Keratinocyte (primary cell): ENCODE results near the gene C1QTNF5. TPM values are rescaled to one million over a fixed set of nuclear protein-coding genes. Genes with fewer than 3 reads are reported as not detected.
A peak's percentile ranks its signal among the peaks of the same experiment; 100 is the strongest.

Experiments used
- DNase-seq: peaks from one replicate; pipeline ENCODE4 v3.0.0-alpha.2; 2011; ENCODE audit warnings: low read depth, missing footprints, low spot score
- FAIRE-seq: peaks from 2 replicates; lab custom pipeline; 2011; peaks lifted over from hg19 to GRCh38; lab: Jason Lieb, UNC
- H2AFZ ChIP-seq: 2 replicates; pipeline ENCODE4 v1.6.0; 2012; ENCODE audit warnings: low read length, control low read depth, inconsistent platforms; ENCODE audit not compliant: control insufficient read depth
- H3K27ac ChIP-seq: 2 replicates; pipeline ENCODE4 v1.5.1; 2011; ENCODE audit warnings: low read length; ENCODE audit not compliant: control insufficient read depth, insufficient read depth
- H3K27me3 ChIP-seq: 3 replicates; pipeline ENCODE4 v1.6.0; 2011; ENCODE audit warnings: low read length; ENCODE audit not compliant: control insufficient read depth, insufficient read depth; ENCODE audit errors: extremely low read depth
- H3K36me3 ChIP-seq, 2 experiments: 2 replicates in 1 of 2; 3 replicates in 1 of 2; pipeline ENCODE4 v1.5.1; 2011; ENCODE audit warnings: low read length in 2 of 2, mild to moderate bottlenecking in 1 of 2; ENCODE audit not compliant: control insufficient read depth in 2 of 2, insufficient read depth in 2 of 2; ENCODE audit errors: extremely low read depth in 1 of 2
- H3K4me1 ChIP-seq: 3 replicates; pipeline ENCODE4 v1.5.1; 2011; ENCODE audit warnings: low read length; ENCODE audit not compliant: control insufficient read depth, insufficient read depth; ENCODE audit errors: extremely low read depth
- H3K4me2 ChIP-seq: 3 replicates; pipeline ENCODE4 v1.6.0; 2011; ENCODE audit warnings: low read depth, low read length; ENCODE audit not compliant: control insufficient read depth, insufficient read depth; ENCODE audit errors: extremely low read depth
- H3K4me3 ChIP-seq, 3 experiments: fragments of 200-600 bp in 1 of 3; sonication (generic) in 1 of 3; 2 replicates in 2 of 3; 3 replicates in 1 of 3; pipeline ENCODE4 v1.5.1; 2011 to 2016; ENCODE audit warnings: low read length in 3 of 3, mild to moderate bottlenecking in 3 of 3, control low read depth in 2 of 3, inconsistent platforms in 1 of 3, low read depth in 1 of 3, mixed read lengths in 1 of 3, mixed run types in 1 of 3, moderate library complexity in 1 of 3; ENCODE audit not compliant: control insufficient read depth in 2 of 3, insufficient read depth in 2 of 3; ENCODE audit errors: extremely low read depth in 1 of 3
- H3K79me2 ChIP-seq: 2 replicates; pipeline ENCODE4 v1.6.0; 2012; ENCODE audit warnings: low read length; ENCODE audit not compliant: control insufficient read depth, insufficient read depth
- H3K9ac ChIP-seq: 3 replicates; pipeline ENCODE4 v1.6.0; 2011; ENCODE audit warnings: low read length; ENCODE audit not compliant: control insufficient read depth, insufficient read depth; ENCODE audit errors: extremely low read depth
- H3K9me1 ChIP-seq: 3 replicates; pipeline ENCODE4 v1.6.0; 2011; ENCODE audit warnings: low read length; ENCODE audit not compliant: control insufficient read depth, insufficient read depth; ENCODE audit errors: extremely low read depth
- H3K9me3 ChIP-seq: 2 replicates; pipeline ENCODE4 v1.5.1; 2012; ENCODE audit warnings: low read depth, low read length; ENCODE audit not compliant: control insufficient read depth
- H4K20me1 ChIP-seq: 3 replicates; pipeline ENCODE4 v1.6.0; 2011; ENCODE audit warnings: low read length; ENCODE audit not compliant: control insufficient read depth, insufficient read depth; ENCODE audit errors: extremely low read depth
- EZH2 ChIP-seq: IDR thresholded peaks from one replicate; pipeline ENCODE4 v1.6.1; 2012; ENCODE audit warnings: inconsistent platforms, mild to moderate bottlenecking, low read length, moderate library complexity
- dilution Hi-C: fragments of 300-500 bp; cut with MboI; formaldehyde crosslinking; loops from one replicate; pipeline ENCODE4 v1.7.0; 2020; ENCODE audit warnings: low sequenced_read_pairs; ENCODE audit not compliant: extremely low pct_ligation_motif_present
- polyA plus RNA-seq, 5 experiments: library from polyadenylated mRNA; depleted of rRNA in 3 of 5; stranded (reverse) in 3 of 5; stranded (forward) in 1 of 5; unstranded in 1 of 5; fragments of >200 nt; gene quantifications; 1 replicate in 1 of 5; 2 replicates in 3 of 5; 3 replicates in 1 of 5; pipeline versions ENCODE4 v1.2.1 to v1.2.3, GENCODE V29; 2011 to 2012; ENCODE audit warnings: missing spikeins in 2 of 5, low read depth in 1 of 5, low replicate concordance in 1 of 5
- TF ChIP-seq, protein P1 (sequence below), 3 experiments: IDR thresholded peaks in 1 of 3; conservative IDR thresholded peaks in 1 of 3; optimal IDR thresholded peaks in 1 of 3; 2 replicates in 2 of 3; 3 replicates in 1 of 3; pipeline versions ENCODE3 to v1.5.1; 2011; ENCODE audit warnings: low read length in 3 of 3, mild to moderate bottlenecking in 3 of 3, moderate library complexity in 2 of 3, control low read depth in 1 of 3, inconsistent platforms in 1 of 3; ENCODE audit not compliant: insufficient read depth in 2 of 3; ENCODE audit errors: extremely low read depth in 1 of 3

Gene C1QTNF5
- polyA plus RNA-seq, 1 donor (not counting 4 experiments of a cell fraction or from before 2014, with no cell fraction given) = not detected

DNA sequence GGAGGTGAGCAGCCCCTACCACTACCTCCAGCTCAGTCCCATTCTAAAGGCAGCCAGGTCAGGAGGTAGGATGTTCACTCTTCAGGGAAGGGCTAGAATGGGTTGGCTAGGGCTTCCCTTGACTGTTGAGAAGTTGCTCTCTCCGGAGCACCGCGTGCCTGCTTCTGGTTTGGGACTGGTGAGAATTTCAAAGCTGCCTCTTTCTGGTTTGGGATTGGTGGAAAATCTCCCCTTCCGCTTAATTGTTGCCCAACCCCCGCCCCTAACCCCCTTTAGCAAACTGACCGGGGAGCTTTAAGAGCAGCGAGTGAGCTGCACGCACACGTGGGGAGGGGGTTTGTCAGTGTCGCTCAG, 40.1 kb upstream of the C1QTNF5 start:
- H2AFZ ChIP-seq = peak overlapping the region; percentile 85
- DNase-seq (no peak), FAIRE-seq (no peak)
- peaks cover 3% of the 10 kb centered on the region for H3K27me3 ChIP-seq
- peak overlapping the region; percentile 66 for H3K9ac ChIP-seq
- dilution Hi-C loops = no loop called here
- H3K9me1 ChIP-seq = peaks cover 2% of the 10 kb centered on the region
- no peak overlapping the region for H3K27ac ChIP-seq
- H3K4me2 ChIP-seq = peak overlapping the region; percentile 95
- TF ChIP-seq EZH2 = no peak
- TF ChIP-seq, protein P1, sequence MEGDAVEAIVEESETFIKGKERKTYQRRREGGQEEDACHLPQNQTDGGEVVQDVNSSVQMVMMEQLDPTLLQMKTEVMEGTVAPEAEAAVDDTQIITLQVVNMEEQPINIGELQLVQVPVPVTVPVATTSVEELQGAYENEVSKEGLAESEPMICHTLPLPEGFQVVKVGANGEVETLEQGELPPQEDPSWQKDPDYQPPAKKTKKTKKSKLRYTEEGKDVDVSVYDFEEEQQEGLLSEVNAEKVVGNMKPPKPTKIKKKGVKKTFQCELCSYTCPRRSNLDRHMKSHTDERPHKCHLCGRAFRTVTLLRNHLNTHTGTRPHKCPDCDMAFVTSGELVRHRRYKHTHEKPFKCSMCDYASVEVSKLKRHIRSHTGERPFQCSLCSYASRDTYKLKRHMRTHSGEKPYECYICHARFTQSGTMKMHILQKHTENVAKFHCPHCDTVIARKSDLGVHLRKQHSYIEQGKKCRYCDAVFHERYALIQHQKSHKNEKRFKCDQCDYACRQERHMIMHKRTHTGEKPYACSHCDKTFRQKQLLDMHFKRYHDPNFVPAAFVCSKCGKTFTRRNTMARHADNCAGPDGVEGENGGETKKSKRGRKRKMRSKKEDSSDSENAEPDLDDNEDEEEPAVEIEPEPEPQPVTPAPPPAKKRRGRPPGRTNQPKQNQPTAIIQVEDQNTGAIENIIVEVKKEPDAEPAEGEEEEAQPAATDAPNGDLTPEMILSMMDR (optimal IDR thresholded peaks at IDR 0.05 in 1 of 3, IDR thresholded peaks at IDR 0.05 in 1 of 3, conservative IDR thresholded peaks at IDR 0.05 in 1 of 3; ENCODE audit: extremely low read depth in 1 of 3, insufficient read depth in 2 of 3, low read length in 3 of 3) = no peak
- H3K79me2 ChIP-seq = no peaks in the 10 kb centered on the region
- no peaks in the 10 kb centered on the region for H4K20me1 ChIP-seq
- no peaks in the 10 kb centered on the region for H3K9me3 ChIP-seq
- H3K36me3 ChIP-seq = no peaks in the 10 kb centered on the region
- H3K4me3 ChIP-seq = peak overlapping the region; percentile 37 to 75 (median 52)
- peaks cover 34% of the 10 kb centered on the region for H3K4me1 ChIP-seq

DNA sequence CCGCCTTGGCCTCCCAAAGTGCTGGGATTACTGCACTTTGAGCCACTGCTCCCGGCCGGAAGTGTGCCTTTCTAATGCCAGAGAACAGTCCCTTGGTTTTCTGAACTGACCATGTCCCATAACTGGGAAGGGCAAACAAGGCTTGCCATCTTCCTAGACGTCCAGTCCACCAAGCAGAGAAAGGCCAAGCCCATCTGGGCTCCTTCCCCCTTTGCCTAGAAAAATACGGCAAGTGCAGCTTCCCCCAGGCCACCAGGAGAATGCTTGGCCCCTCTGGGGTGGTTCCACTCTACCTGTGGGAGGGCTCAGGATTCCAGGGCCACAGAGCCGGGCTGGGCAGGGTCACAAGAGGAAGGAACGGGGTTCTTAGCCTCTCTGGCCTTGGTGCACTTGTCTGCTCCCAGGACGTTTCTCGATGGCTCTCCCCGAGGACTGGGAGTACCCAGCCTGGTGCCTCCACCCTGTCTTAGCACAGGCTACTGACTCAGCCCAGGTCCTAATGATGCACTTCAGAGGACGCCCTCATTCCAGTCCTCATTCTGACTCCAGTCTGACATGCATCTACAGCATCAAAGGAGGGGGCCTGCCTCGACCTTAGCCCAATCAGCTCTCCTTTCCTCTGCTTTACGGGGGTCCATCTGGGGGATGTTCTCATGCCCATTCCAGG, 39.6 kb upstream of the C1QTNF5 start:
- Histone ChIP-seq H3K27ac (no peak overlapping the region), H3K27me3 (peaks cover 3% of the 10 kb centered on the region), H4K20me1 (no peaks in the 10 kb centered on the region), H3K9me1 (peaks cover 2% of the 10 kb centered on the region), H3K36me3 (no peaks in the 10 kb centered on the region), H3K4me1 (peaks cover 34% of the 10 kb centered on the region), H3K9me3 (no peaks in the 10 kb centered on the region), H3K4me3 (no peak overlapping the region), H3K79me2 (no peaks in the 10 kb centered on the region), H2AFZ (no peak overlapping the region), H3K4me2 (no peak overlapping the region), H3K9ac (no peak overlapping the region)
- DNase-seq (no peak), FAIRE-seq (no peak)
- dilution Hi-C loops = no loop called here
- TF ChIP-seq EZH2 = no peak
- TF ChIP-seq, protein P1 (optimal IDR thresholded peaks at IDR 0.05 in 1 of 3, IDR thresholded peaks at IDR 0.05 in 1 of 3, conservative IDR thresholded peaks at IDR 0.05 in 1 of 3; ENCODE audit: extremely low read depth in 1 of 3, insufficient read depth in 2 of 3, low read length in 3 of 3) = no peak
